ENCODE measurements around the gene FILIP1. TPM values are rescaled to one million over a fixed set of nuclear protein-coding genes. Genes with fewer than 3 reads are reported as not detected.

FILIP1 gene
- total RNA-seq, 2 donors from 2014 or later = 78.2 to 117 TPM

DNA sequence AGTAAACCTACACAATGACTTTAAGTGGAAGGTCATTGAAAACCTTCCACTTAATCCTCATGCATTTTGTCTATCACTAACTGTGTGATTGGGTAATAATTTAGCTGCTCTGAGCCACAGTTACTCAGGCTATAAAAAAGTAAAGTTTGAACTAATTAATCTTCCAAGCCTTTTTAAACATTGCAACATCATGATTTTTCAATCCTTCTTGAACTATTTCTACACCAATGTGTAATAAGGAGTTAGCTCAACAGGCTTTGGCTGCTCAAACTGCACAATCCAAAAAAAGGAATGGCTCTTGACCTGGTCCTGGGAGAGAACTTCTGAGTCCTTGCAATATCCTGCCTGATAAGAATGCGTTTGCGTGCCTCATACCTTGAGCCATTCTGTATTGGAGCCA, 34.8 kb upstream of the FILIP1 start:
- peaks cover 0 to 6% of the 10 kb centered on the region in 2 donors for H3K4me1 ChIP-seq
- no peak for TF ChIP-seq CTCF (IDR thresholded peaks at IDR 0.05)
- H3K4me3 ChIP-seq = no peak overlapping the region
- H3K9me3 ChIP-seq = no peaks in the 10 kb centered on the region
- no peak overlapping the region for H3K27ac ChIP-seq
- no peaks in the 10 kb centered on the region for H3K36me3 ChIP-seq
- no peak for DNase-seq (ENCODE audit: low spot score)
- no peaks in the 10 kb centered on the region for H3K27me3 ChIP-seq

- Histone ChIP-seq H3K36me3 (no peaks in the 10 kb centered on the region), H3K27ac (no peak overlapping the region), H3K4me1 (peaks cover 0 to 6% of the 10 kb centered on the region in 2 donors), H3K27me3 (no peaks in the 10 kb centered on the region), H3K4me3 (no peak overlapping the region), H3K9me3 (no peaks in the 10 kb centered on the region)
- no peak for DNase-seq (ENCODE audit: low spot score)
- TF ChIP-seq CTCF (IDR thresholded peaks at IDR 0.05) = peak; percentile 30 to 74
Observed at GRCh38 chr6:75526502-75527127, 33.0 kb upstream of the FILIP1 start.

DNA sequence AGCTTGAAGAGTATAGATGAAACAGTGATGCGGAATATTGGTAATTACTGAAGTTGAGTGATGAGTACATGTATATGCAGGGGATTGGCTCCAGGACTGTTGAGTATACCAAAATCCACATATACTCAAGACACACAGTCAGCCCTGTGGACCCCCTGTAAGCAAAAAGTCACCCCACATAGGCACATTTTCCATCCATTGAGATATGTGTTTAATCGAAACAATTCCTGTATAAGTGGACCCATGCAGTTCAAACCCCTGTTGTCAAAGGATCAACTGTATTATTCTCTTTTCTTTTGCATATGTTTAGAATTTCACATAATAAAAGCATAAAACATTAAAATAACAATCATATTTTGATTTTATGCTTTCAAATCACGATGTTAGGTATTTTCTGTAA, 32.1 kb upstream of the FILIP1 start:
- H3K4me3 ChIP-seq = no peak overlapping the region
- H3K27ac ChIP-seq = no peak overlapping the region
- TF ChIP-seq CTCF (IDR thresholded peaks at IDR 0.05) = no peak
- no peak for DNase-seq (ENCODE audit: low spot score)
- no peaks in the 10 kb centered on the region for H3K36me3 ChIP-seq
- no peaks in the 10 kb centered on the region for H3K27me3 ChIP-seq
- peaks cover 0 to 6% of the 10 kb centered on the region in 2 donors for H3K4me1 ChIP-seq
- no peaks in the 10 kb centered on the region for H3K9me3 ChIP-seq

DNA sequence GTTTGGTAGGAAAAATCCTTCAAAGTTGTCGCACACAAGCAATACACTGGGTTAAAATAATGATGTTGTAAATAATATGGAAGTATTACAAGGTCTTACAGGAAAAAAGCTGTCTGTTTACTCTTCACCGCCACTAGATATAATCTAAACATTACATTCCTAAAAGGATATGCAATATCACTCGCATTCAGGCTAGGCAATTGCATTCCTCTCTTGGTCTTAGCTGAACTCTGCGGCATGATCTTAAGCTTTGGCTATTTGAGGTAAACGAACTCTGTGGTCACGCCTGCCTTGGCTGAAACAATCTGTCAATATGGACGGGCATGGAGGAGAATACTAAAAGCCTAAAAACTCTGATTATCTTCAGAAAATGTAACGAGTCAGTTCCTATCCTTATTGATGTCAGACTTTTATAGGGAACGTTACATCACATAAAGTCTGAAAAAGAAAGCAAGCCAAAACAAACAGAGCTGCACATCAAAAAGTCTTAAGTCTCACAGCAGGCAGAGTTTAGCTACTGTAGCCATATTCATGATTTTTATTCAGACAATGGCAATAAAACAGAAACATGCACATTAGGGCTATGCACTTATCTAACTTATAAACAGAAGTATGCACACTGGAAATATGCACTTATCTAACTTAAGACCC, 30.8 kb upstream of the FILIP1 start:
- Histone ChIP-seq H3K27me3 (no peaks in the 10 kb centered on the region), H3K9me3 (no peaks in the 10 kb centered on the region), H3K27ac (no peak overlapping the region), H3K36me3 (no peaks in the 10 kb centered on the region), H3K4me1 (peaks cover 0 to 6% of the 10 kb centered on the region in 2 donors), H3K4me3 (peak overlapping the region in 1 of 2 donors; percentile 16)
- no peak for DNase-seq (ENCODE audit: low spot score)
- no peak for TF ChIP-seq CTCF (IDR thresholded peaks at IDR 0.05)

GRCh38 chr6:75516757-75517156, 23.2 kb upstream of the FILIP1 start:
- no peaks in the 10 kb centered on the region for H3K36me3 ChIP-seq
- H3K27ac ChIP-seq = no peak overlapping the region
- no peak overlapping the region for H3K4me3 ChIP-seq
- H3K4me1 ChIP-seq = no peaks in the 10 kb centered on the region
- TF ChIP-seq CTCF (IDR thresholded peaks at IDR 0.05) = no peak
- no peaks in the 10 kb centered on the region for H3K9me3 ChIP-seq
- no peak for DNase-seq (ENCODE audit: low spot score)
- no peaks in the 10 kb centered on the region for H3K27me3 ChIP-seq
